Endothelial cell of umbilical vein (primary cell): ENCODE measurements around the gene OR52B2.
"Not testable (repeated sequence)": the region's sequence is repeated elsewhere in the genome, so short reads cannot be mapped to it uniquely, and the experiment has no call there.

Experiments used
- CTCF ChIP-seq, 2 donors: IDR thresholded peaks; 1 replicate in 1 of 2; 2 replicates in 1 of 2; pipeline ENCODE4 v1.5.1; 2011; ENCODE audit warnings: low read length in 2 of 2, mild to moderate bottlenecking in 2 of 2, moderate library complexity in 2 of 2, control low read depth in 1 of 2, inconsistent platforms in 1 of 2, low read depth in 1 of 2; ENCODE audit not compliant: insufficient read depth in 1 of 2; ENCODE audit errors: extremely low read depth in 1 of 2
- EZH2 ChIP-seq: IDR thresholded peaks from 2 replicates; pipeline ENCODE4 v1.6.1; 2012; ENCODE audit warnings: borderline replicate concordance, low read depth, mild to moderate bottlenecking, moderate library complexity, low read length, inconsistent platforms; ENCODE audit not compliant: severe bottlenecking
- JUN ChIP-seq: IDR thresholded peaks from 2 replicates; pipeline ENCODE4 v1.6.1; 2011; ENCODE audit warnings: borderline replicate concordance, low read depth; ENCODE audit not compliant: insufficient read length, insufficient read depth
- MYC ChIP-seq: IDR thresholded peaks from one replicate; pipeline ENCODE4 v1.6.1; 2011; ENCODE audit warnings: mild to moderate bottlenecking, low read depth, low read length
- POLR2A ChIP-seq: IDR thresholded peaks from 2 replicates; pipeline ENCODE4 v1.6.1; 2012; ENCODE audit warnings: low read depth, mild to moderate bottlenecking, control low read depth, low read length
- POLR2AphosphoS5 ChIP-seq: IDR thresholded peaks from 2 replicates; pipeline ENCODE4 v1.6.1; 2012; ENCODE audit warnings: low read depth, mild to moderate bottlenecking, control low read depth, low read length, moderate library complexity; ENCODE audit not compliant: insufficient read depth

GRCh38 chr11:6143737-6144136 is 26.4 kb downstream of the OR52B2 start:
- not testable (repeated sequence) for TF ChIP-seq POLR2A; CTCF (IDR thresholded peaks at IDR 0.05; ENCODE audit: extremely low read depth in 1 of 2, insufficient read depth in 1 of 2, low read depth in 1 of 2, low read length in 2 of 2); JUN; POLR2AphosphoS5; EZH2; MYC
